ENCODE measurements around the gene CYP4F11.
"Not testable (repeated sequence)": the region's sequence is repeated elsewhere in the genome, so short reads cannot be mapped to it uniquely, and the experiment has no call there.

DNA sequence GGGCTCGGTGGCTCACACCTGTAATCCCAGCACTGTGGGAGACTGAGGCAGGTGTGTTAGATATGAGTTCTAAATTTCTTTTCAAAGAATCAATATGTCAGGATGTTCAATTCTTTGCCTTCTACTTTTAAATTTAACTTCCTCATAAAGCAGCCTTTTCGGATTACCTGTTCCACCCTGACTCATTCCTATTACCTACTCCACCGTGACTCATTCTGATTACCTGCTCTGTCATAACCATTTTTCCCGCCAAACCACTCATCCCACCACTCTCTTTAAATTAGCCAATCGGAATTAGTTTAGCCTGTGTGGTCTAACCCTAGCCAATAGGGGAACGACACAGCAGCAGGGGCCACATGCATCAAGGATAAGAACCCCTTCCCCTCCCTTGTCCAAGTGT lies 60.6 kb downstream of the CYP4F11 start:
- TF ChIP-seq BHLHE40 (IDR thresholded peaks at IDR 0.05; ENCODE audit: borderline replicate concordance); SP1 (IDR thresholded peaks at IDR 0.05); CTBP1 (IDR thresholded peaks at IDR 0.05; ENCODE audit: borderline replicate concordance); NFRKB (IDR thresholded peaks at IDR 0.05); FOXA1 (IDR thresholded peaks at IDR 0.05); SUZ12 (IDR thresholded peaks at IDR 0.05); ARNT (IDR thresholded peaks at IDR 0.05); HDGF (IDR thresholded peaks at IDR 0.05; ENCODE audit: borderline replicate concordance); ELF4 (IDR thresholded peaks at IDR 0.05); FOXM1 (IDR thresholded peaks at IDR 0.05; ENCODE audit: borderline replicate concordance); PKNOX1 (IDR thresholded peaks at IDR 0.05); TARDBP (IDR thresholded peaks at IDR 0.05): not testable (repeated sequence)

Data from HEK293T (cell line).